Adrenal gland (tissue), 12 donors: Measurements from ENCODE around the gene ASTN2. TPM values are rescaled to one million over a fixed set of nuclear protein-coding genes. Genes with fewer than 3 reads are reported as not detected.

ENCODE experiments used
- DNase-seq, 7 donors: peaks; one replicate each; pipeline ENCODE4 v3.0.0-alpha.2; 2019 to 2020
- H3K27ac ChIP-seq, 5 donors: fragments of 200-600 bp; sonication (generic) in 4 of 5; 1 replicate in 3 of 5; 2 replicates in 2 of 5; pipeline versions ENCODE4 v1.5.1 to v1.8.0; 2016 to 2020; ENCODE audit warnings: mild to moderate bottlenecking in 1 of 5
- H3K27me3 ChIP-seq: fragments of 200-600 bp; 2 replicates; pipeline ENCODE4 v1.8.0; 2021
- H3K36me3 ChIP-seq, 2 donors: fragments of 200-600 bp; replicated peaks in 1 of 2; 1 replicate in 1 of 2; 2 replicates in 1 of 2; pipeline versions ENCODE4 v1.5.1 to v1.8.0; 2018 to 2022
- H3K4me1 ChIP-seq, 2 donors: fragments of 200-600 bp; replicated peaks in 1 of 2; 1 replicate in 1 of 2; 2 replicates in 1 of 2; pipeline versions ENCODE4 v1.5.1 to v1.8.0; 2018 to 2021
- H3K4me3 ChIP-seq, 4 donors: fragments of 200-600 bp; sonication (generic) in 3 of 4; one replicate each; pipeline ENCODE4 v1.5.1; 2016 to 2018
- H3K9me3 ChIP-seq, 3 donors: fragments of 200-600 bp; sonication (generic) in 1 of 3; replicated peaks in 1 of 3; 1 replicate in 2 of 3; 2 replicates in 1 of 3; pipeline versions ENCODE4 v1.5.1 to v1.8.0; 2016 to 2021
- CTCF ChIP-seq, 6 experiments: fragments of 450-650 bp in 4 of 6; fragments of 200-600 bp in 2 of 6; sonication (generic) in 1 of 6; IDR thresholded peaks; 1 replicate in 5 of 6; 2 replicates in 1 of 6; pipeline versions ENCODE4 v1.5.1 to v1.8.0; 2016 to 2021; ENCODE audit warnings: antibody characterized with exemption in 6 of 6, mild to moderate bottlenecking in 2 of 6, moderate library complexity in 1 of 6
- POLR2A ChIP-seq, 2 donors: fragments of 450-650 bp; IDR thresholded peaks; one replicate each; pipeline ENCODE4 v1.6.1; 2017; ENCODE audit warnings: antibody characterized with exemption in 2 of 2, mild to moderate bottlenecking in 2 of 2, moderate library complexity in 1 of 2
- WGBS, 4 donors: extraction: QIAGEN DNeasy Blood & Tissue Kit in 2 of 4; methylation state at CpG; one replicate each; pipeline versions ENCODE4 v1.1.5 to v1.1.7; 2013 to 2017; 5-methylcytosine and 5-hydroxymethylcytosine counted together
- intact Hi-C, 2 donors: fragments of 100-400 bp; cut with DNase I; formaldehyde crosslinking; loops; one replicate each; pipeline versions ENCODE4 v1.14.1 to v1.15.0; 2022 to 2023
- polyA plus RNA-seq, 3 donors: library from polyadenylated mRNA; stranded (reverse); fragments of 200-250 nt in 2 of 3; fragments of 350-450 nt in 1 of 3; fragmentation: Illumina TruSeq in 1 of 3; extraction: RNeasy Lipid Tissue Mini Kit (QIAGEN cat#74804) in 1 of 3; gene quantifications; one replicate each; pipeline ENCODE4 v1.2.3, GENCODE V29; 2013 to 2014
- total RNA-seq, 9 donors: library from RNA; depleted of rRNA in 4 of 9; stranded (reverse); fragments of >200 nt in 4 of 9; fragments of 120-200 nt in 1 of 9; fragmentation: NEBNext Ultra II Directional in 1 of 9; extraction: Animal tissue kit (Norgen Biotek cat#: 25700) in 1 of 9; gene quantifications; one replicate each; pipeline versions ENCODE4 v1.1.0 to v1.2.4, GENCODE V29; 2013 to 2023
- donor health status: healthy with polysubstance abuse.
- donor health status: Bipolar disorder and iron deficiency.
- donor health status: DM: yes; HTN: yes; CAD: no.
- donor health status: DM: no; HTN: no; CAD: no.
- donor health status: DM: no; HTN: no; CAD: no.
- donor health status: DM: yes; HTN: yes; CAD: no.

The ASTN2 gene
- total and polyA plus RNA-seq, 12 donors: 2.5 to 15.6 (median 6.8) TPM

GRCh38 chr9:117075636-117076035 is 339.2 kb downstream of the ASTN2 start:
- Histone ChIP-seq H3K27ac (no peak overlapping the region), H3K36me3 (no peaks in the 10 kb centered on the region), H3K9me3 (no peaks in the 10 kb centered on the region), H3K4me1 (no peaks in the 10 kb centered on the region), H3K27me3 (no peaks in the 10 kb centered on the region), H3K4me3 (no peak overlapping the region)
- TF ChIP-seq CTCF (IDR thresholded peaks at IDR 0.05): no peak
- TF ChIP-seq POLR2A (IDR thresholded peaks at IDR 0.05): no peak
- intact Hi-C loops: no loop called here
- no peak for DNase-seq

GRCh38 chr9:117074784-117075520 is 339.9 kb downstream of the ASTN2 start:
- WGBS, 4 donors: 40 to 48% (median 43%) methylated on average over 6 to 7 of the region's 7 CpGs
- TF ChIP-seq POLR2A (IDR thresholded peaks at IDR 0.05) (no peak), CTCF (IDR thresholded peaks at IDR 0.05) (no peak)
- Histone ChIP-seq H3K9me3 (no peaks in the 10 kb centered on the region), H3K4me1 (no peaks in the 10 kb centered on the region), H3K27ac (no peak overlapping the region), H3K36me3 (no peaks in the 10 kb centered on the region), H3K27me3 (no peaks in the 10 kb centered on the region), H3K4me3 (no peak overlapping the region)
- intact Hi-C loops: no loop called here
- no peak for DNase-seq

- H3K4me1 ChIP-seq: no peaks in the 10 kb centered on the region
- TF ChIP-seq POLR2A (IDR thresholded peaks at IDR 0.05) (no peak), CTCF (IDR thresholded peaks at IDR 0.05) (no peak)
- no peaks in the 10 kb centered on the region for H3K36me3 ChIP-seq
- 72 to 81% (median 78%) methylated on average over 3 of the region's 3 CpGs for WGBS, 4 donors
- DNase-seq: no peak
- no peak overlapping the region for H3K4me3 ChIP-seq
- intact Hi-C loops: no loop called here
- no peaks in the 10 kb centered on the region for H3K9me3 ChIP-seq
- no peaks in the 10 kb centered on the region for H3K27me3 ChIP-seq
- no peak overlapping the region for H3K27ac ChIP-seq
Observed at GRCh38 chr9:117074342-117074662, 340.6 kb downstream of the ASTN2 start.

- Histone ChIP-seq H3K27me3 (no peaks in the 10 kb centered on the region), H3K4me3 (no peak overlapping the region), H3K36me3 (no peaks in the 10 kb centered on the region), H3K9me3 (no peaks in the 10 kb centered on the region), H3K4me1 (no peaks in the 10 kb centered on the region), H3K27ac (no peak overlapping the region)
- DNase-seq: peak in 1 of 7 donors; percentile 60
- intact Hi-C loops: no loop called here
- 41 to 51% (median 44%) methylated on average over 11 of the region's 11 CpGs for WGBS, 4 donors
- peak in 4 of 6 experiments; percentile 17 to 39 (median 35) for TF ChIP-seq CTCF (IDR thresholded peaks at IDR 0.05)
- TF ChIP-seq POLR2A (IDR thresholded peaks at IDR 0.05): no peak
Observed at GRCh38 chr9:117073539-117074341, 341.1 kb downstream of the ASTN2 start.
